SK-N-SH (cell line): ENCODE measurements around the gene HBQ1. TPM values are rescaled to one million over a fixed set of nuclear protein-coding genes. Genes with fewer than 3 reads are reported as not detected.

ENCODE experiments used
- CTCF ChIA-PET: fragments of 300-600, 350-600 bp; formaldehyde crosslinking; extraction: SDS; loops from one replicate; lab custom pipeline; 2021; lab: Yijun Ruan, JAX
- POLR2A ChIA-PET: fragments of 350-600 bp; sonication (Branson Sonifier 250); formaldehyde crosslinking; extraction: SDS; loops from one replicate; lab custom pipeline; 2020; ENCODE audit warnings: antibody characterized with exemption, inconsistent platforms; lab: Yijun Ruan, JAX
- DNase-seq: peaks from one replicate; pipeline ENCODE4 v3.0.0; 2012
- H2AFZ ChIP-seq: fragments of 200-600 bp; sonication (generic); 2 replicates; pipeline ENCODE4 v1.8.1; 2016; ENCODE audit warnings: antibody characterized with exemption, mild to moderate bottlenecking, low read depth
- H3F3A ChIP-seq: fragments of 200-600 bp; sonication (generic); replicated peaks from 2 replicates; pipeline ENCODE3; 2016; ENCODE audit warnings: antibody characterized with exemption, mild to moderate bottlenecking; ENCODE audit not compliant: insufficient read depth
- H3K27ac ChIP-seq, 2 experiments: fragments of 200-500 bp in 1 of 2; fragments of 200-600 bp in 1 of 2; sonication (Bioruptor generic) in 1 of 2; sonication (generic), shearing (Covaris generic) in 1 of 2; 2 replicates each; pipeline versions ENCODE4 v1.5.1 to v1.6.1; 2014 to 2016; ENCODE audit warnings: low read depth in 2 of 2, inconsistent platforms in 1 of 2, low read length in 1 of 2, mild to moderate bottlenecking in 1 of 2, mixed read lengths in 1 of 2
- H3K27me3 ChIP-seq: fragments of 200-600 bp; sonication (generic), shearing (Covaris generic); 2 replicates; pipeline ENCODE4 v1.6.1; 2016; ENCODE audit warnings: mixed run types; ENCODE audit not compliant: insufficient read depth
- H3K36me3 ChIP-seq, 2 experiments: fragments of 200-500 bp in 1 of 2; fragments of 200-600 bp in 1 of 2; sonication (Bioruptor generic) in 1 of 2; sonication (generic) in 1 of 2; replicated peaks in 1 of 2; 2 replicates each; pipeline versions ENCODE3 to v1.5.1; 2014 to 2016; ENCODE audit warnings: low read length in 1 of 2, mild to moderate bottlenecking in 1 of 2; ENCODE audit not compliant: insufficient read depth in 2 of 2, control insufficient read depth in 1 of 2
- H3K4me1 ChIP-seq, 2 experiments: fragments of 200-500 bp in 1 of 2; fragments of 200-600 bp in 1 of 2; sonication (Bioruptor generic) in 1 of 2; sonication (generic), shearing (Covaris generic) in 1 of 2; 2 replicates each; pipeline versions ENCODE4 v1.5.1 to v1.6.1; 2014 to 2016; ENCODE audit warnings: low read depth in 1 of 2, low read length in 1 of 2, mixed run types in 1 of 2; ENCODE audit not compliant: insufficient read depth in 2 of 2, control insufficient read depth in 1 of 2
- H3K4me2 ChIP-seq: fragments of 200-600 bp; sonication (generic), shearing (Covaris generic); 2 replicates; pipeline ENCODE4 v1.6.1; 2017; ENCODE audit warnings: mixed run types
- H3K4me3 ChIP-seq, 2 experiments: fragments of 200-500 bp in 1 of 2; fragments of 200-600 bp in 1 of 2; sonication (Bioruptor generic) in 1 of 2; sonication (generic), shearing (Covaris generic) in 1 of 2; 2 replicates each; pipeline versions ENCODE4 v1.5.1 to v1.8.1; 2014 to 2016; ENCODE audit warnings: low read depth in 2 of 2, inconsistent platforms in 1 of 2, low read length in 1 of 2, mild to moderate bottlenecking in 1 of 2, mixed read lengths in 1 of 2, moderate library complexity in 1 of 2
- H3K79me2 ChIP-seq: fragments of 200-600 bp; sonication (generic); 2 replicates; pipeline ENCODE4 v1.8.1; 2017; ENCODE audit warnings: mild to moderate bottlenecking; ENCODE audit not compliant: insufficient read depth
- H3K9ac ChIP-seq: fragments of 200-600 bp; sonication (generic); 2 replicates; pipeline ENCODE4 v1.6.1; 2017; ENCODE audit warnings: mixed run types
- H3K9me2 ChIP-seq: fragments of 200-600 bp; sonication (generic); 2 replicates; pipeline ENCODE4 v1.6.1; 2017; ENCODE audit warnings: mixed run types
- H3K9me3 ChIP-seq: fragments of 200-600 bp; sonication (generic); 2 replicates; pipeline ENCODE4 v1.6.1; 2017; ENCODE audit warnings: mixed run types, mild to moderate bottlenecking, moderate library complexity
- H4K20me1 ChIP-seq: fragments of 200-600 bp; sonication (generic); 2 replicates; pipeline ENCODE4 v1.6.1; 2017; ENCODE audit warnings: mild to moderate bottlenecking, mixed run types; ENCODE audit not compliant: insufficient read depth
- CTCF ChIP-seq: fragments of 200-600 bp; sonication (generic); IDR thresholded peaks from 2 replicates; pipeline ENCODE4 v1.6.1; 2017; ENCODE audit warnings: antibody characterized with exemption, mild to moderate bottlenecking, moderate library complexity
- ELF1 ChIP-seq: IDR thresholded peaks from 2 replicates; pipeline ENCODE4 v1.4.0; 2012
- FOSL2 ChIP-seq: IDR thresholded peaks from 2 replicates; pipeline ENCODE4 v1.4.0; 2012; ENCODE audit warnings: low read depth, mild to moderate bottlenecking, moderate library complexity, borderline replicate concordance
- FOXM1 ChIP-seq: IDR thresholded peaks from 2 replicates; pipeline ENCODE4 v1.4.0; 2012; ENCODE audit warnings: low read depth, mild to moderate bottlenecking
- GABPA ChIP-seq: IDR thresholded peaks from 2 replicates; pipeline ENCODE4 v1.4.0; 2012; ENCODE audit warnings: low read depth, mild to moderate bottlenecking
- MEF2A ChIP-seq: IDR thresholded peaks from 2 replicates; pipeline ENCODE4 v1.4.0; 2012; ENCODE audit warnings: low read depth, borderline replicate concordance
- NFIC ChIP-seq: IDR thresholded peaks from 2 replicates; pipeline ENCODE4 v1.4.0; 2012; ENCODE audit warnings: borderline replicate concordance
- POLR2AphosphoS5 ChIP-seq: IDR thresholded peaks from 2 replicates; pipeline ENCODE4 v1.6.1; 2012; ENCODE audit warnings: low read depth, low read length
- RAD21 ChIP-seq: IDR thresholded peaks from 2 replicates; pipeline ENCODE4 v1.6.1; 2012; ENCODE audit warnings: mild to moderate bottlenecking, low read length
- RCOR1 ChIP-seq: fragments of 150-350 bp; IDR thresholded peaks from 2 replicates; pipeline ENCODE4 v1.6.1; 2017; ENCODE audit warnings: antibody characterized with exemption, low read length
- RXRA ChIP-seq: IDR thresholded peaks from 2 replicates; pipeline ENCODE4 v1.4.0; 2012; ENCODE audit warnings: low read depth, mild to moderate bottlenecking, borderline replicate concordance
- SIN3A ChIP-seq: IDR thresholded peaks from 2 replicates; pipeline ENCODE4 v1.6.1; 2012; ENCODE audit warnings: low read depth, mild to moderate bottlenecking, low read length, moderate library complexity, borderline replicate concordance
- SMC3 ChIP-seq: IDR thresholded peaks from 2 replicates; pipeline ENCODE4 v1.6.1; 2012; ENCODE audit warnings: low read depth, low read length, improper control_type of control experiment
- TEAD4 ChIP-seq: IDR thresholded peaks from 2 replicates; pipeline ENCODE4 v1.4.0; 2012; ENCODE audit warnings: mild to moderate bottlenecking, borderline replicate concordance; ENCODE audit not compliant: insufficient read depth
- WGBS: methylation state at CpG from one replicate; pipeline ENCODE4 v1.1.6; 2017; ENCODE audit warnings: low lambda C conversion rate; 5-methylcytosine and 5-hydroxymethylcytosine counted together
- polyA plus RNA-seq, 3 experiments: library from polyadenylated mRNA; depleted of rRNA; stranded (reverse); fragments of >200 nt; gene quantifications; 2 replicates each; pipeline ENCODE4 v1.2.3, GENCODE V29; 2012
- TF ChIP-seq, protein P1 (sequence below): IDR thresholded peaks from 2 replicates; pipeline ENCODE4; 2012
- TF ChIP-seq, protein P2 (sequence below): IDR thresholded peaks from 2 replicates; pipeline ENCODE4 v1.4.0; 2012; ENCODE audit warnings: low read depth, borderline replicate concordance
- TF ChIP-seq, protein P3 (sequence below): IDR thresholded peaks from 2 replicates; pipeline ENCODE4 v1.4.0; 2012; ENCODE audit warnings: low read depth
- TF ChIP-seq, protein P4 (sequence below): IDR thresholded peaks from 2 replicates; pipeline ENCODE4 v1.6.1; 2012; ENCODE audit warnings: mild to moderate bottlenecking, low read depth, low read length, moderate library complexity

The HBQ1 gene
- polyA plus RNA-seq, 1 of the 3 experiments (the other 2 are of a cell fraction) = 5.2 TPM

- H3K9ac ChIP-seq = peak overlapping the region; percentile 49; the same call in 1 of the 2 replicates
- H3F3A ChIP-seq = no peaks in the 10 kb centered on the region
- H3K9me3 ChIP-seq = no peaks in the 10 kb centered on the region
- H3K4me2 ChIP-seq = peak overlapping the region; percentile 94
- peak overlapping the region; percentile 94 for H2AFZ ChIP-seq
- H3K79me2 ChIP-seq = no peaks in the 10 kb centered on the region
- no peaks in the 10 kb centered on the region for H3K27me3 ChIP-seq
- peaks cover 0 to 7% of the 10 kb centered on the region in 2 experiments; a peak in 1 of 4 replicates for H3K4me1 ChIP-seq
- H3K4me3 ChIP-seq = peak overlapping the region; percentile 58 to 68
- POLR2A ChIA-PET = no interaction called here
- no peaks in the 10 kb centered on the region for H3K9me2 ChIP-seq
- no peaks in the 10 kb centered on the region for H3K36me3 ChIP-seq
- TF ChIP-seq, protein P1, sequence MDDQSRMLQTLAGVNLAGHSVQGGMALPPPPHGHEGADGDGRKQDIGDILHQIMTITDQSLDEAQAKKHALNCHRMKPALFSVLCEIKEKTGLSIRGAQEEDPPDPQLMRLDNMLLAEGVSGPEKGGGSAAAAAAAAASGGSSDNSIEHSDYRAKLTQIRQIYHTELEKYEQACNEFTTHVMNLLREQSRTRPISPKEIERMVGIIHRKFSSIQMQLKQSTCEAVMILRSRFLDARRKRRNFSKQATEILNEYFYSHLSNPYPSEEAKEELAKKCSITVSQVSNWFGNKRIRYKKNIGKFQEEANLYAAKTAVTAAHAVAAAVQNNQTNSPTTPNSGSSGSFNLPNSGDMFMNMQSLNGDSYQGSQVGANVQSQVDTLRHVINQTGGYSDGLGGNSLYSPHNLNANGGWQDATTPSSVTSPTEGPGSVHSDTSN = no peak
- TF ChIP-seq, protein P2, sequence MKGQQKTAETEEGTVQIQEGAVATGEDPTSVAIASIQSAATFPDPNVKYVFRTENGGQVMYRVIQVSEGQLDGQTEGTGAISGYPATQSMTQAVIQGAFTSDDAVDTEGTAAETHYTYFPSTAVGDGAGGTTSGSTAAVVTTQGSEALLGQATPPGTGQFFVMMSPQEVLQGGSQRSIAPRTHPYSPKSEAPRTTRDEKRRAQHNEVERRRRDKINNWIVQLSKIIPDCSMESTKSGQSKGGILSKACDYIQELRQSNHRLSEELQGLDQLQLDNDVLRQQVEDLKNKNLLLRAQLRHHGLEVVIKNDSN = no peak
- TF ChIP-seq NFIC = no peak
- no peak for TF ChIP-seq RXRA
- TF ChIP-seq MEF2A = no peak
- TF ChIP-seq RCOR1 = no peak
- TF ChIP-seq GABPA = no peak
- no peak for TF ChIP-seq ELF1
- TF ChIP-seq POLR2AphosphoS5 = no peak
- TF ChIP-seq CTCF = no peak
- TF ChIP-seq, protein P3, sequence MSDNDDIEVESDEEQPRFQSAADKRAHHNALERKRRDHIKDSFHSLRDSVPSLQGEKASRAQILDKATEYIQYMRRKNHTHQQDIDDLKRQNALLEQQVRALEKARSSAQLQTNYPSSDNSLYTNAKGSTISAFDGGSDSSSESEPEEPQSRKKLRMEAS = no peak
- no peak for TF ChIP-seq RAD21
- under 1% methylated on average over 13 of the region's 59 CpGs for WGBS
- CTCF ChIA-PET = interaction anchor here (1.1 to 2.3 kb wide), 4 partner anchors 26 to 89 kb away, joined by 4 to 7 read pairs (median 6); partner anchors contain the start of gene HBQ1
- H3K27ac ChIP-seq = no peak overlapping the region; a peak in 1 of 4 replicates
- no peaks in the 10 kb centered on the region for H4K20me1 ChIP-seq
- peak; percentile 82 for DNase-seq
These were observed 25.8 kb upstream of the HBQ1 start for GRCh38 chr16:154217-155030.

GRCh38 chr16:155031-155398 is 25.2 kb upstream of the HBQ1 start:
- Histone ChIP-seq H3K27ac (no peak overlapping the region), H3K4me3 (peak overlapping the region; percentile 58 to 68), H4K20me1 (no peaks in the 10 kb centered on the region), H2AFZ (peak overlapping the region; percentile 94), H3K4me1 (peaks cover 0 to 7% of the 10 kb centered on the region in 2 experiments; a peak in 1 of 4 replicates), H3K4me2 (peak overlapping the region; percentile 94), H3K79me2 (no peaks in the 10 kb centered on the region), H3K9me2 (no peaks in the 10 kb centered on the region), H3K36me3 (no peaks in the 10 kb centered on the region), H3K9me3 (no peaks in the 10 kb centered on the region), H3K9ac (peak overlapping the region; percentile 49; the same call in 1 of the 2 replicates), H3K27me3 (no peaks in the 10 kb centered on the region), H3F3A (no peaks in the 10 kb centered on the region)
- WGBS = 17% methylated on average over 5 of the region's 7 CpGs
- ChIA-PET CTCF (interaction anchor here (1.1 to 2.3 kb wide), 4 partner anchors 25 to 89 kb away, joined by 4 to 7 read pairs (median 6); partner anchors contain the start of gene HBQ1), POLR2A (no interaction called here)
- no peak for DNase-seq
- TF ChIP-seq RXRA (no peak), SMC3 (no peak), FOXM1 (no peak), TEAD4 (no peak), FOSL2 (no peak), SIN3A (no peak)
- TF ChIP-seq, protein P4, sequence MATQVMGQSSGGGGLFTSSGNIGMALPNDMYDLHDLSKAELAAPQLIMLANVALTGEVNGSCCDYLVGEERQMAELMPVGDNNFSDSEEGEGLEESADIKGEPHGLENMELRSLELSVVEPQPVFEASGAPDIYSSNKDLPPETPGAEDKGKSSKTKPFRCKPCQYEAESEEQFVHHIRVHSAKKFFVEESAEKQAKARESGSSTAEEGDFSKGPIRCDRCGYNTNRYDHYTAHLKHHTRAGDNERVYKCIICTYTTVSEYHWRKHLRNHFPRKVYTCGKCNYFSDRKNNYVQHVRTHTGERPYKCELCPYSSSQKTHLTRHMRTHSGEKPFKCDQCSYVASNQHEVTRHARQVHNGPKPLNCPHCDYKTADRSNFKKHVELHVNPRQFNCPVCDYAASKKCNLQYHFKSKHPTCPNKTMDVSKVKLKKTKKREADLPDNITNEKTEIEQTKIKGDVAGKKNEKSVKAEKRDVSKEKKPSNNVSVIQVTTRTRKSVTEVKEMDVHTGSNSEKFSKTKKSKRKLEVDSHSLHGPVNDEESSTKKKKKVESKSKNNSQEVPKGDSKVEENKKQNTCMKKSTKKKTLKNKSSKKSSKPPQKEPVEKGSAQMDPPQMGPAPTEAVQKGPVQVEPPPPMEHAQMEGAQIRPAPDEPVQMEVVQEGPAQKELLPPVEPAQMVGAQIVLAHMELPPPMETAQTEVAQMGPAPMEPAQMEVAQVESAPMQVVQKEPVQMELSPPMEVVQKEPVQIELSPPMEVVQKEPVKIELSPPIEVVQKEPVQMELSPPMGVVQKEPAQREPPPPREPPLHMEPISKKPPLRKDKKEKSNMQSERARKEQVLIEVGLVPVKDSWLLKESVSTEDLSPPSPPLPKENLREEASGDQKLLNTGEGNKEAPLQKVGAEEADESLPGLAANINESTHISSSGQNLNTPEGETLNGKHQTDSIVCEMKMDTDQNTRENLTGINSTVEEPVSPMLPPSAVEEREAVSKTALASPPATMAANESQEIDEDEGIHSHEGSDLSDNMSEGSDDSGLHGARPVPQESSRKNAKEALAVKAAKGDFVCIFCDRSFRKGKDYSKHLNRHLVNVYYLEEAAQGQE = no peak
- TF ChIP-seq, protein P2 = no peak
